ENCODE measurements around the gene SMARCA2. TPM values are rescaled to one million over a fixed set of nuclear protein-coding genes. Genes with fewer than 3 reads are reported as not detected.

The SMARCA2 gene
- total RNA-seq, 1 experiment from 2014 or later = 15.2 TPM

- no peaks in the 10 kb centered on the region for H3K36me3 ChIP-seq
- H3K27me3 ChIP-seq = no peaks in the 10 kb centered on the region
- H3K4me3 ChIP-seq = no peak overlapping the region
- H3K9me3 ChIP-seq = no peaks in the 10 kb centered on the region
- DNase-seq = no peak
Observed at GRCh38 chr9:2000314-2000713, 14.8 kb upstream of the SMARCA2 start.

GRCh38 chr9:2008372-2008771 lies 6.8 kb upstream of the SMARCA2 start:
- DNase-seq = no peak
- Histone ChIP-seq H3K36me3 (no peaks in the 10 kb centered on the region), H3K4me3 (no peak overlapping the region), H3K27me3 (no peaks in the 10 kb centered on the region), H3K9me3 (no peaks in the 10 kb centered on the region)

- H3K9me3 ChIP-seq = no peaks in the 10 kb centered on the region
- no peaks in the 10 kb centered on the region for H3K36me3 ChIP-seq
- no peaks in the 10 kb centered on the region for H3K27me3 ChIP-seq
- DNase-seq = no peak
- no peak overlapping the region for H3K4me3 ChIP-seq
Observed at GRCh38 chr9:2012347-2012746, 2.8 kb upstream of the SMARCA2 start.

GRCh38 chr9:2013743-2014475 lies 1.2 kb upstream of the SMARCA2 start:
- Histone ChIP-seq H3K27me3 (no peaks in the 10 kb centered on the region), H3K4me3 (peak overlapping the region; percentile 87), H3K9me3 (no peaks in the 10 kb centered on the region), H3K36me3 (no peaks in the 10 kb centered on the region)
- no peak for DNase-seq

DNA sequence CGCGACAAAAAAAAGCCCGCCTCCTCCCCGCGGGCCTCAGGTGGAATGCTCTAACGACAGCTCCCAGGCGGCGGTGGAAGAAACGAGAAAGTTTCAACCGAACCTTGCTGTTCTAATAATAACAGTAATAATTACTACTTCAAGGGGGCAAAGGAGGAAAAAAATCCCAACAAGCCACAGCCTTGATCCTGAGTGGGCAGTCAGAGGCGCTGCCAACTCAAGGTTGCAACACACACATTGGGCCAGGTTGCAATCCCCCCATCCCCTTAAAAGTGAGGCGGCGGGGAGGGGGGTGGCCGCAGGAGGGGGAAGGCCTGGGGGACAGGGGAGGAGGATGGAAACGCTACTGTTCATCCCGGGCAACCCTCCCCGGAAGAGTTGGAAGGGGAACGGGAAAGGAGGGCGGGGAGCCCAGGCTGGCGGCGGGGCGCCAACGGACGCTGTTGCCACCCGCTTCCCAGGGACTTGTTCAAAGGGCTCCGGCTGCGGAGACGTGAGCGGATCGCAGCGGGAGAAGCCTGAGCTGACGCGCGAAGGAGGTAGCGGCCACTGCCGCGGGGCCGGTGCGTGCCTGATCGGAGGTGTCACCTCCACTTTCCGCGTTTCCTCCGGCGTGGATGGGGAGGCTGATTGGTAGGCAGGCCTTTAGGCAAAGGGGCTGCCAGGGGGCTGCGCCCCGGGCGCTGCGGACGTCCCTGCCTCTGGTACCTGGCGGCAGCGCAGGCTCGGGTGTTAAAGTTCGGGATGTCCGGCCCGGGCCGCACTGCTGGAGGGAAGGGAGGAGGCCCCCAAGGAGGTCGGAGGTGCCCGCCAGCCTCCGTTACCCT lies 647 bp downstream of the SMARCA2 start:
- peak overlapping the region; percentile 87 for H3K4me3 ChIP-seq
- H3K9me3 ChIP-seq = no peaks in the 10 kb centered on the region
- DNase-seq = peak; percentile 54
- H3K27me3 ChIP-seq = no peaks in the 10 kb centered on the region
- H3K36me3 ChIP-seq = no peaks in the 10 kb centered on the region

DNA sequence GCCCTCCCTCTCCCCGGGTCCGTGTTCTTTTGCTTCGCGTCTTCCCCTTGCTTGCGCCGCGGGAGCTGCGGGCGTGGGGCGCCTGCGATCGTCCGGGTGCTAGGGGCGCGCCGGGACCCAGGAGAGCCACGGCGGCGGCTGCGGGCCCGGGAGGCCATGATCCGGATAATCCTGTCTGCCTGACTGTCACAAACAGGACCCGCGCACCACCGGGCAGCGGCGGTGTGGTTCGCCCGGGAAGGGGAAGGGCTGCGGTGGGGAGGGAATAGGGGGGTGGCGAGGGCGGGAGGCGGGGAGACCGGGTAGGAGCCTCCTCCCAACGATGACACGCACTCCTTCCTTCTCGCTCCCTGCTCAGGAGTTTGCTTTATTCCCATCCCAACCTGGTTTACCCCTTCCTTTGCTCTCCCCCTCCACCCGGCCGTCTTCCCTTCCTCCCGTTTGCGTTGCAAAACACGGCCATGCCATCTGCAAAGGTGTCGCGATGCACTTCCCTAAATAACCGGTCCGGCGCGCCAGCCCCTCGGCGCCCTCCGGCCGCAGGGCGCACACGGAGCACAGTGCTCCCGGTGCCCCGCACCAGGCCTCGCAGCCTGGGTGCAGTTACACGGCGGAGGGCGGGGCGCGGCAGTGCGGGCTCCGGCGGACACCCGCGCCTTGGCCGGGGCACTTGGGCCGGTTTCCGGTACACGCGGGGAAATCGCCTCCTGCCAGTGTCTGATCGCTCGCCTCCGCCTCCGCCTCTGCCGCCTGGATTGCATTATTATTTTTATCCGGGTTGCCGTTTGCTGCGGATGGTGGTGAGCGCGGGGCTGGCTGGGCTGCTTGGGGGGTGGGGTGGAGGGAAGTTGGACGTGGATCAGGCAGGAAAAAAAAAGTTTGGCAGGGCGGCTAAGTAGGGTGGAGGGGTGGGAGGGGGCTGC lies 1.5 kb downstream of the SMARCA2 start:
- peak overlapping the region; percentile 87 for H3K4me3 ChIP-seq
- H3K9me3 ChIP-seq = no peaks in the 10 kb centered on the region
- no peaks in the 10 kb centered on the region for H3K36me3 ChIP-seq
- H3K27me3 ChIP-seq = no peaks in the 10 kb centered on the region
- DNase-seq = peak; percentile 72

DNA sequence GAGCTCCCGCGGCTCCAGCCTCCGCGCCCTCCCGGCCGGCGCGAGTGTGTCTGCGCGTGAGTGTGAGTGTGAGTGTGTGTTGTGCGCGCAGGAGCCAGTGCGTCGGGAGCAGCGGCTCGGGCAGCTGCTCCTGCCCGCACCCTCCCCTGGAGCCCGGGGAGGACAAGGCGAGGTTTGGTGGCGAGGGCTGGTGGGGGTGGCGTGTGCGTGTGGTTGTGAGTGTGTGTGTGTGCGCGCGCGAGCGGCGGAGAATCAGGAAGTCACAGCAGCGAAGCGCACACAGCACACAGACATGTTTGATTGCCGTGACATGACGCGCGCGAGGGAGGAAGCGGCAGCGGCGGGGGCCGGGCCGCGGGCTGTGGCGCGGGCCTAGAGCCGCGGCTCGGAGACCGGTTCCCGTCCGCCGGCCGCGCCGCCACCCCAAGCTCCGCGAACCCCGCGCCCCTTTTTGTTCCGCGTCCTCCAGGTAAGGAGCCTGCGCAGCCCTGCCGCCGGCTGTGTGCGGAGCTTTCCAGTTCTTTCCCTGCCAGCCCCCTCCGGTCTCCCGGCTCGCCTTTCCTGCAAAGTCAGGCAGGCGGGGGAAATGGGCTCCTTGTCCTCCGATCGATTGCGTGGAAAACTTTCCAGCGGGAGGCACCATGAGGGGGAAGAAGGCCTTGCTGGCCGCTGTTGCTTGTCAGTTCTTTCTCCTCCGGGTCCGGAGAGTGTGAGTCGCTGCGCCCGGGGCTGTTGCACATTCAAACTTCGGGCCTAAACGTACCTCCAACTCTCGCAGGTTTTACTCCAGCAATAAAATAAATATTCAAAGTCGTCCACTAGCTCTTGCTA lies 2.4 kb downstream of the SMARCA2 start:
- peak; percentile 76 for DNase-seq
- Histone ChIP-seq H3K9me3 (no peaks in the 10 kb centered on the region), H3K4me3 (peak overlapping the region; percentile 87), H3K36me3 (no peaks in the 10 kb centered on the region), H3K27me3 (no peaks in the 10 kb centered on the region)

DNA sequence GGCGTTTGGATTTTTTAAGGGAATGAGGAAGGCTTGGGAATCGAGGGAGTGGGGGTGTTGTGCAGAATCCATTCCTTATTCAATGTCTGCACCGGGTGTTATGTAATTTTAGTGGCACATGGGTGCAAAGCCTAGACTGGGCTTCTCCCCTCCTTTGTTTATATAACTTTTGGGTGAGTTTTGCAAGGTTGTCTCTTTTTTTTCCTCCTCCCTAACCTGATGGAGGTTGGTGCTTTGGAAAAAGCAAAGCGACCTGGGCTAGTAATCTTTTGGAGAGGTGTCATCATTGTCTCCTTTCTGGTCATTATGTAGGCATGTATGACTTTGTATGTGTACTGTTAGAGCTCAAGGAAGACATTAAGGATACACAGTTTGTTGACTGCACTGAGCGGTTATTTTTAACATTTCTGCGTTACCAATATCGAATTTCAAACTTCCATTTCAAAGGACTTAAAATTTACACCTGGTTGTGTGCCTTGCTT lies 3.1 kb downstream of the SMARCA2 start:
- Histone ChIP-seq H3K27me3 (no peaks in the 10 kb centered on the region), H3K4me3 (peak overlapping the region; percentile 87), H3K9me3 (no peaks in the 10 kb centered on the region), H3K36me3 (no peaks in the 10 kb centered on the region)
- no peak for DNase-seq

- Histone ChIP-seq H3K4me3 (peak overlapping the region; percentile 87), H3K36me3 (no peaks in the 10 kb centered on the region), H3K27me3 (no peaks in the 10 kb centered on the region), H3K9me3 (no peaks in the 10 kb centered on the region)
- no peak for DNase-seq
Observed at GRCh38 chr9:2018764-2019558, 3.8 kb downstream of the SMARCA2 start.

DNA sequence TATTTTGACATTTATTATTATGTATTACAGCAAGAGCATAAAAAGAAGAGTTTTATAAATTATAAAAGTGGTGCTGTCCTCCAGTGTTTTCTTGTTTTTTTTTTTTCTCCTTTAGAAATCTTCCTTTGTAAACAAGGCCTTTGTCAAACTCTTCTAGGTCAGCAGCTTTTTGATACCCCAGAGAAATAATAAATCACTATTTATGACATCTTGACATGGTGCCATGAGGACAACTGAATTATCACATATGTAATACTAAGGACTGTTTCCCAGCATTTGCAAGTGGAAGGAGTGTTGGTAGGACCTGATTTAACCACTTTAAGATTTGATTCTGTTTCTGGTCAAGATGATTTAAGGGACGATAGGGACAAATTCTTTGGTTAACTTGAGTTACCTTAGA lies 4.6 kb downstream of the SMARCA2 start:
- Histone ChIP-seq H3K9me3 (no peaks in the 10 kb centered on the region), H3K27me3 (no peaks in the 10 kb centered on the region), H3K4me3 (no peak overlapping the region), H3K36me3 (no peaks in the 10 kb centered on the region)
- DNase-seq = no peak

DNA sequence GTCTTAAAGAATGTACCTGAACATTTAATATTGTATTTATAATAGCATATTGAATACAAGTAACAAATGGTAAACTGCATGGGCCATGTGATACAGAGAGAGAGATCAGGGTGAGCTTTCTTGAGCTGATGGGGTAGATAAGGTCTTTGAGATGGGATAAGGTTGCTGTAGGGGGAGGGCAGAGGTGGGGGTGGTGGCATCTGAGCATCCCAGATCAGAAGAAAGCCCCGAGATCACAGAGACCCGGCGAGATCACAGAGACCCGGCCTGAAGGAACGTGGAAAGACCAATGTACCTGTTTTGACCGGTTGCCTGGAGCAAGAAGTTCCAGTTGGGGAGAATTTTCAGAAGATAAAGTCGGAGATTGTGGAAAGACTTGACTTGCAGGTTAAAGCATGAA lies 6.6 kb downstream of the SMARCA2 start:
- no peak for DNase-seq
- no peaks in the 10 kb centered on the region for H3K27me3 ChIP-seq
- H3K4me3 ChIP-seq = no peak overlapping the region
- H3K36me3 ChIP-seq = no peaks in the 10 kb centered on the region
- no peaks in the 10 kb centered on the region for H3K9me3 ChIP-seq

DNA sequence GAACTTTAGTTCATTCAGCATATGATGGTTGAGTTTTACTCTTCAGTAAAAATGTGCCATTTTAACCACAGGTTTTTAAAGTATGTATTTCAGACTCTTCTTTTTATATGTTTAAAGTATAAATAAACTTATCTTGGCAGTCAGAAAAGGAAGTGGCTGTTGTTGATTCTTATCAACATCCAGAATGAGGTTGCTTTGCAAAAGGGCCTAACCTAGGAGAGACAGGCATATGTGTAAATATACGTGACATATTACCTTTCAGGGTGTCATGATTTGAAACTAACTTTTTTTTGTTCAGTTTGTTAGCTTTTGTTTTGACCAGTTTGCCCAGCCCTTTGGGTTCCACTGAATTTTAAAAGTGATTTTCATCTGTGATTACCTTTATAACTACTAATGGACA lies 7.4 kb downstream of the SMARCA2 start:
- no peaks in the 10 kb centered on the region for H3K36me3 ChIP-seq
- H3K4me3 ChIP-seq = no peak overlapping the region
- no peaks in the 10 kb centered on the region for H3K27me3 ChIP-seq
- no peaks in the 10 kb centered on the region for H3K9me3 ChIP-seq
- no peak for DNase-seq

DNA sequence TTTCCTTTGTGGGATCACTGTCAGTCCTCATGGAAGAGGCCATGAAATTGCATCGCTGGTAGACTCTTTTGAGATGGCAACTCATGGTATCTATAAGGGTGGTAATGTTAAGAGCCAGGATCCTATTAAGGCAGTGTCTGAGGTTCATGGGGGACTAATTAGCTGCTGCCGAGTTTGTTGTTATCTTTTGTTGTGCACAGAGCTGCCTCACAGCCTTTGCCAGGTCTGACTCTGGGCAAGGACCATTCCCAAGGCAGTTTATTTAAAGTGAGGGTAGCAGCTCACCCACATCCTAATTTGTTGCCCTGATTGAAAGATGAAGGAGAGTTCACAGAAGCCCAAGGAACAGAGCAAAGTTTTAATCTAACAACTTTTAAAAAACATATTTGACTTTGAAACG lies 7.9 kb downstream of the SMARCA2 start:
- no peaks in the 10 kb centered on the region for H3K36me3 ChIP-seq
- H3K27me3 ChIP-seq = no peaks in the 10 kb centered on the region
- no peak overlapping the region for H3K4me3 ChIP-seq
- no peak for DNase-seq
- H3K9me3 ChIP-seq = no peaks in the 10 kb centered on the region

- Histone ChIP-seq H3K4me3 (no peak overlapping the region), H3K27me3 (no peaks in the 10 kb centered on the region), H3K9me3 (no peaks in the 10 kb centered on the region), H3K36me3 (no peaks in the 10 kb centered on the region)
- DNase-seq = no peak
Observed at GRCh38 chr9:2023532-2023931, 8.4 kb downstream of the SMARCA2 start.
